RKO (cell line): Measurements from ENCODE around the gene BANK1.
"Not testable (repeated sequence)": the region's sequence is repeated elsewhere in the genome, so short reads cannot be mapped to it uniquely, and the experiment has no call there.

ENCODE experiments used
- DNase-seq: peaks from one replicate; pipeline ENCODE4 v3.0.0-alpha.2; 2016; ENCODE audit warnings: low spot score

BANK1 gene

GRCh38 chr4:101905527-101905926, 115.0 kb downstream of the BANK1 start:
- DNase-seq: not testable (repeated sequence)

GRCh38 chr4:101910786-101911373, 120.3 kb downstream of the BANK1 start:
- no peak for DNase-seq

- DNase-seq: no peak
These were observed 121.1 kb downstream of the BANK1 start for GRCh38 chr4:101911616-101912015.

- DNase-seq: no peak
These were observed 124.2 kb downstream of the BANK1 start for GRCh38 chr4:101914761-101915160.

GRCh38 chr4:101919373-101919977, 128.9 kb downstream of the BANK1 start:
- DNase-seq: no peak

GRCh38 chr4:101921370-101921769, 130.8 kb downstream of the BANK1 start:
- DNase-seq: no peak

GRCh38 chr4:101931619-101932018, 141.1 kb downstream of the BANK1 start:
- DNase-seq: no peak

- no peak for DNase-seq
These were observed 143.3 kb downstream of the BANK1 start for GRCh38 chr4:101933855-101934254.

GRCh38 chr4:101938836-101939235, 148.3 kb downstream of the BANK1 start:
- no peak for DNase-seq

- no peak for DNase-seq
These were observed 151.4 kb downstream of the BANK1 start for GRCh38 chr4:101941816-101942358.

- DNase-seq: no peak
These were observed 152.4 kb downstream of the BANK1 start for GRCh38 chr4:101942891-101943290.

- peak; percentile 10 for DNase-seq
These were observed 154.1 kb downstream of the BANK1 start for GRCh38 chr4:101944649-101945048.

GRCh38 chr4:101948055-101948454, 157.5 kb downstream of the BANK1 start:
- no peak for DNase-seq

GRCh38 chr4:101948951-101949350, 158.4 kb downstream of the BANK1 start:
- DNase-seq: no peak

GRCh38 chr4:101950258-101950979, 159.9 kb downstream of the BANK1 start:
- DNase-seq: no peak

- DNase-seq: no peak
These were observed 162.5 kb downstream of the BANK1 start for GRCh38 chr4:101952985-101953384.

- DNase-seq: no peak
These were observed 163.4 kb downstream of the BANK1 start for GRCh38 chr4:101953949-101954348.

- DNase-seq: no peak
These were observed 163.8 kb downstream of the BANK1 start for GRCh38 chr4:101954351-101954750.

GRCh38 chr4:101954975-101955678, 164.6 kb downstream of the BANK1 start:
- DNase-seq: no peak

GRCh38 chr4:101956068-101956825, 165.7 kb downstream of the BANK1 start:
- DNase-seq: no peak

- DNase-seq: no peak
These were observed 168.0 kb downstream of the BANK1 start for GRCh38 chr4:101958547-101958946.

- DNase-seq: no peak
These were observed 169.9 kb downstream of the BANK1 start for GRCh38 chr4:101960431-101960830.
